CD4-positive, alpha-beta T cell treated with Interferon gamma for 1 hour (primary cell): ENCODE data around the gene DDR2.

ENCODE experiments used
- DNase-seq: peaks from one replicate; pipeline ENCODE4 v3.0.0-alpha.2; 2020

Gene DDR2

DNA sequence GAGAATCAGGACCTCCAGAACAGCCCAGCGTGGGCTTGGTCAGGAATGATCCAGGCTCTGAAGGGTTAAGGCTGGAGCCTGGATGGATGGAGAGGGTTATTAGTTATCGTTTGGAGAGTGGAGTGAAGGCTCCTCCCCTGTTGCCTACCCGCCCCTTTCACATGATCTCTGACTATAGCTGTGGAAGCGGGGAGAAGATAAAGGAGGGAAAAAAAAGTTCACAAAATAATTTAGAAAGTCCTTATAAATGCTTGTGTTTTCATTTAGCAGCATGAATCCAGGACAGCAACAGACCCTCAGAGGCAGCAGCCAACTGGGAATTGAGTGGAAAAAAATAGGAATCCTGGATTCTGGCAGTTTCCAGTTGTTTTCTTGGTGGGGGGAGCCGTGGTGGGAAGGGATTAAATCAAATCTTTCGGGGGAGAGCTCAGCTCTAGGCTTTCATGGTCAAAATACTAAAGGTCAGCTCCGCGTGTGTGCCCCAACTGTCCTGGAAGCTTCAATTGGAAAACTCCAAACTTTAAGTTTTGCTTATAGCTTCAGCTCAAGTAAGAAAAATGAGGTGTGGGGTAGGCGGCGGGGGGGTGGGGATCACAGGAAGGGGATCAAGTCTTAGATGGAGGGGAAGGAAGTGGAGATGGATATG lies 595 bp upstream of the DDR2 start:
- DNase-seq: no peak

DNA sequence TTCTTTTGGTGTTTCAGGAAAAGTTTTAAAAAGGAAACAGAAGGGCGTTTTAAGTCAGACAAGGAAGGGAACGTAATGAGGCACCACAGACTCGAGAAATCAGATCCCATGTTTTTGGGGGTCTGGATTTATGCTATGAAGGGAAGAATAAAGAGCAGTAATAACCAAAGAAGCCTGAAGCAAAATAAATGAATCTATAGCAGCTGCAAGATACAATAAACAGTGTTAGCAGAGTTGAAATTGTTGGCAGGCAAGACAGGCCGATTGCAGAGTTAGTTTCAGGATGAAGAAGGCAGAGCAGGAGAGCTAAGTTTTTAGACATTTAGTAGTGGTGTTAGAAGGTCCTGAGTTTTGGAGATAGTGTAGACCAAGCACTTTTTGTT lies 425 bp downstream of the DDR2 start:
- no peak for DNase-seq

DNA sequence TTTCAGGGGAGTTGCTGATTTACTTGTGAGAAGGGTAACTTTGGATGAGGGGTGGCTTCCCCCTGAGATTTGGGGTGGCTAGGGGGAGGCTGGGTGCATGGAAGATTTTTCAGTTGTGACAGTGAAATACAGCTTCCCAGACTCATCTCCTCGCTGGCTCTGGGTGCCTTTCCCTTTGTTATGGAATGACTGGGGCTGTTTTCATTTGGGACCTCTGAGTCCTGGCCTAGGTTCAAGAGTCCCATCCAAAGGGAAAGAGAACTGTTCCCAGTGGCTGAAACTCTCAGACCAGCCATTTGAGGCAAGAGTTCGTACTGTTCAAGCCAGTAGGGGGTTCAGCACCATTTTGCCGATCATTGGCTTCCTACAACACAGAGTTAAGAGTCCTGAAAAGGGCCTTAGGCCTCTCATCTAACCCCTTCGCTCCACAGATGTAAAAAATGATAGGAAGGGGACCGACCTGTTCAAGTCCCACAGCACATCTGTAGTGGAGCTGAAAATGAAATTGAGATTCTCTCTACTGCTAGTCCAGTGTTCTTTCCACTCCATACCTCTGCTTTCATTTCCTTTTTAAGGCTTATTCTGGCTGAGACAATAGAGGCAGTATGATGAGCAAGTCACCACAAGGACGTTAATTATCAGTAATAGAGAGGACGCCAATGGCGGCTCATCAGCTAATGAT lies 958 bp downstream of the DDR2 start:
- DNase-seq: no peak

DNA sequence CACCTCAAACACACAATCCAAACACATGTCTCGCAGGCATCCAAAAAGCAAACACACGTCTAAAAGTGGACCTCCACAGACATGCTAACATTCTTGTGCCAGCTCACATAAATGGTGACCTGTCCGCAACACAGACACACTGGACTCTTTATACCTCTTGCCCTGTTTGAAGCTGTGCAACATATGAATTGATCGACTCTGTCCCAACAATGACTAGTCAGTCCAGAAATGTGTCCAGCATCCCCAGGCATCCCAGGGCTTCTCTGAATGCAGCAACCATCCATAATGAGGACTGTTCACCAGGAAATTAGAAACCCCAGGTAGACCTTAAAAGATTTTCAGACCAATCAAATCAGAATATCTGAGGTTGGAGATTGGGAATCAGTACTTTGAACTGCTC lies 3.2 kb downstream of the DDR2 start:
- DNase-seq: no peak

DNA sequence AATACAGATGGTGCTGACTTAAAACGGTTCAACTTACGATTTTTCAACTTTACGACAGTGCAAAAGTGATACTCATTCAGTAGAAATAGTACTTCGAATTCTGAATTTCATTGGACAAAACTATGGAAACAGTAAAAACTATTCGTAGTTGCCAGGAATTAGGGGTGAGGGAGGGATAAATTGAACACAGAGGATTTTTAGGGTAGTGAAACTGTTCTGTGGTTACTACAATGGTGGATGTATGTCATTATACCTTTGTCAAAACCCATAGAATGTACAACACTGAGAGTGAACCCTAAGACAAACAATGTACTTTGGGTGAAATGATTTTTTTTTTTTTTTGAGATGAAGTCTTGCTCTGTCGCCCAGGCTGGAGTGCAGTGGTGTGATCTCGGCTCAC lies 7.5 kb downstream of the DDR2 start:
- no peak for DNase-seq

DNA sequence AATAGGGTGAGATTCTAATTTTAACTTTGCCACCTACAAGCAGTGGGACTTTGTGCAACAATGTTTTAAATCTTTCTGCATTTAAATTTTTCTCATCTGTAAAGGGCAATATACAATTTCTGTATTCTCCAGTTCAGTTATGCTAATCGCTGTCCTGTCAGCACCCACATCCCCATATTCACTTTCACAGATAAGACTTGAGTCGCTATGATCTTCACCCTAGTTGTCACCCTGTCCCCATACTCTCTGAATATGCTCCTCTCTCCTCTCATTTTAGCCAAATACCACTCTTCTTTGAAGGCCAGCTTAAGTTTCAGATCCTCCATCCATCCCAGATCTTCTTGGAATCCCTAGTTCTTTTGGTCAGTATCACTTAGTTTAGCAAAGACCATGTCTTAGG lies 8.8 kb downstream of the DDR2 start:
- DNase-seq: no peak

DNA sequence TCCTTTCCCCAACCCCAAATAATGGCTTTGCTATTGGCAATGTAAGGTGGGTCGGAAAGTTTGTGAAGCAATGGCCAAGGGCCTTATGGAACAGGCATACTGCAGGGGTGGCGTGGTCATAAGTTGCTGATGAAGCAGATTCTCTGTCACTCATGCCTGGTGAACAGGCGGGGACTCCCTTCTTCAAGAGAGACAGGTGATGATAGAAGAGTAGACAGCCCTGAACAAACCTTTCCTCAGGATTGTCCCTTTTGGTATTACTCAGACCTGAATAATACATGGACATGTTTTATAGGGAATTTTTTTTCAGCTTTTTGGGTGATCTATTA lies 12.7 kb downstream of the DDR2 start:
- no peak for DNase-seq

DNA sequence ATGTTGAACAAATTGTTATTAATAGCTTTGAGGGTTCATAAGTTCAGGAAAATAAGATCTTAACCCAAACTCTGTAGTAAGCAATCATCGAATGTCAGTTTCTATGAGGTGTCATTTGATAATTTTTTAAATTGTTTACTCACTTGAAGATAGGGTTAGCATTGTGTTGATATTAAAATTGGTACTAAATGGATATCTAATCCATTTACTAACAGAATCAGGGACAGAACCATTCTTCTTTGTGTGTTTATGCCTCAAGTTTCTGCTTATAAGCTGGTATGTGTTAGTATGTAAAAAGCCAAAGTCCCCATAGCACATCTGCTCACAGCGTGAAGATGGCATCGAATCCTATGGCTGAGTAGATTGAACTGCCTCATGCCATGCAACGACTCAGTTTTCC lies 13.4 kb downstream of the DDR2 start:
- DNase-seq: no peak

DNA sequence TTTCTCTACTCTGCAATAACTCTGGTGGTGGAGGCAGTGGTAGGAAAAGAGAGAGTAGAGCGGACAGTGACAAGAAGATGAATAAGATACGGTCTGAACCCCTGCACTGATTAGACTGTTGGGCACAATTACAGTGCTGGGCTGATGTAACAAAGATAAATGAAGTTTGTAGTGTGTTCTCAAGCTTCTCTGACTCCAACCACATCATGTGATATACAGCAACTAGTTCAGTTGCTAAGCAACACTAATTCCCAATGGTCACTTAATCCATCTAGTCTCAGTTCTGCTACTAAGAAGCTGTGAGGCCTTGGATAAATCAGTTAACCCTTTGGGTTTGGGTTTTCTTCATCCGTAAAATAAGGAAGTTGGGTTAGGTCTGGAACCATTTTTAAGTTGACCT lies 17.3 kb downstream of the DDR2 start:
- DNase-seq: no peak

DNA sequence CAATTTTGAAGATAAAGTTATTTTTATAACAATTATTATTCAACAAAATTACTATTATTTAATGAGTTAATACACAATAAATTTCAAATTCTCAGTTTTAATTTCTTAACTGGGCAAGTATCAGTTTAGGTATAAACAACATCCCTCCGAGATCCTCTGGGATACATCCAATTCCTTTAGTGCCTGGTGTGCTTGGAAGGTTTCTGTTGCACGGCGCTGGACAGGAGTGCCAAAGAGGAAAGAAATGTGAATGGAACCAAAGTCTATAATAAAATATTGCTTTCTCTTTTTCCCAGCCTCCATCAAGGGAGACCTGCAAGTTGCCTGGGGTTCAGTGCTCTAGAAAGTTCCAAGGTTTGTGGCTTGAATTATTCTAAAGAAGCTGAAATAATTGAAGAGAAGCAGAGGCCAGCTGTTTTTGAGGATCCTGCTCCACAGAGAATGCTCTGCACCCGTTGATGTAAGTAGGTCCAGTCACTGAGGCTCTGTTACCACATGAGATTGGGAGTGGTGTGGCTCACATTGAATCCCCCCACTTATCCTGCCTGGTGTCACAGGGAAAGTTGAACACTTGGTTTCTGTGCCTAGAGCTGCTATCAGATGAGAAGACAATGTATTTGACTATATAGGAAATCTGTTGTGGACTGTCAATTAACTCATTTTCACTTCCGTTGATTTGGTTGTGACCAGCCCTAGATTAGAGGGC lies 22.8 kb downstream of the DDR2 start:
- DNase-seq: no peak

DNA sequence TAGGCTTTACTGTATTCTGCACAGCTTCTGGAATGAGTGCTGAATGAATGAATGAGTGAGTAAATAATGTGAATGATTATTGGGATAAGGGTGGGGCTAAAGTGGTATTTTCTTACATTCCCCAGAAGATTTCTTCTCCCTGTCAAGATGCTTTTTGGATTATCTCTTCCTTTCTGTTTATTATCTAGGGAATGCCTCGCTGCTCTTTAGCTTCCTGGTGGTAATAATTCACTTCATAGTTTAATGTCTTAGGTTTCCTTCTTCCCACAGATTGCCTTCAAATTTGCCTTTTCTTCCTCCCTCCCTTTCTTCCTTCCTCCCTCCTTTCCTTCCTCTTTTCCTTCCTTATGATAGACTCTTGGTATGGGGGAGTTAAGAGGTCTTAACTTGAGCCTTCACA lies 24.0 kb downstream of the DDR2 start:
- DNase-seq: no peak

DNA sequence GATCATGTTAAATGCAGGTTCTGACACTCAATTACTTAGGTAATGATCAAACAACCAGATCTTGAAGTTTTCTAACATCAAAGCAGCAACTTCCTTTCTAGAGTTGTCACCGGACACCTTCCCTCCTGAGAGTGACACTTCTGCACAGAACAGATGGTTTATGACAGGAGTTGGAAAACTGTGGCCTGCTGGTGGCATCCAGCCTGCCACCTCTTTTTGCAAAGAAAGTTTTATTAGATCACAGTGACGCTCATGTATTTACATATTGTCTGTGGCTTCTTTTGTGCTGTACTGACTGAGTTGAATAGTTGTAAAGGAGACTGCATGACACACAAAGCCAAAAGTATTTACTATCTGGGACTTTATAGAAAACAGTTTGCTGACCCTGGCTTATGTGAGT lies 28.3 kb downstream of the DDR2 start:
- DNase-seq: no peak

DNA sequence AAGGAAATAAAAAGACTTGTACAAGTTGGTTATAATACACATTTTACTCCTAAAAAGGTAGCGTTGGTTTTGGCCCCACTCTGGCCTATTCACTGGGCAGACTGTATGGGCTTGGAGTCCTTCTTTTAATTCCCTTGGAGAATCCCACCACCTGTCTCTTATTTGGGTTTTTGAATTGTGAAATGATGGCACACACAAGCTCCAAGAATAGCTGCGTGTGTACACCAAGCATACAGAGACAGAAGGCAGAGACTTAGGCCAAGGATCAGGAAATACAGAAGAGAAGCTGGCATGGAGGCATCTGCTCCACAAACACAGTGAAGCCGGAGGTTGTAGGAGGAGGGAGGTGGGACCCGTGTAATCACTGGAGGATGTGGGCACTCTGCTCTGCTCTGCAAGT lies 29.1 kb downstream of the DDR2 start:
- no peak for DNase-seq

DNA sequence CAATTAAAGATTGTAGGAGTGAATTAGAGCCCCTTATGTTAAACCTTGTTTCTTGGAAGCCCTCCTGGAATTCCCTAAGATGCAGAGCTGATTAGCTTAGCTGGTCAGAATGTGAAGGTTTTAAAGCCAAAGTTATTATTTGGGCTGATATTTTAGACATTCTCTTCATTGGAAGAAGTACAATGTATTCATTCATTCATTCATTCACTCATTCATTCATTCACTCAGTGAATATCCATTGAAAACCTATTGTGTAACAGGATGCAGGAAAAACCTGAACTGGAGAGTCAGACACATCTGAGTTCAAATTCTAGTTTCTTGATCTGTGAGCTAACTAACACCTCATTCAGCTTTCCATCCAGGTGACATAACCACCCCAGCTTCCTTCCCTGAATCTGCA lies 29.7 kb downstream of the DDR2 start:
- no peak for DNase-seq

DNA sequence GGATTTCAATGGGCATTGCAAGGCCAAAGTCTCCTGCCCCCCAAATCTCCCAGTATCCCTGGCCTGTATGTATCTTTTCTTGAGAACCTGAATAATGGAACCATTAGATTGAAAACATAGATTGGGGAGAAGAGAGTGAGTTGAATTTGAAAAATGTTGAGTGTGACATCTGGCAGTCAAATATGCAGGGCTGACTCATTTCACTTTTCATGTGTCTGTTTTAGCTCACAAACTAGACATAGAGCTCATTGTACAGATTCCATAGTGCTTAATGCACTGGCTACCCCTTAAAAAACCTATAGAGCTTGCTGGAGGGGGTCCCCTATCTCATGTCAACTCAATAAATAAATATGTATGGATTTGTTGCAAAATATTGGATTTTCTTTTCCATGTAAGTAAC lies 30.8 kb downstream of the DDR2 start:
- DNase-seq: no peak

DNA sequence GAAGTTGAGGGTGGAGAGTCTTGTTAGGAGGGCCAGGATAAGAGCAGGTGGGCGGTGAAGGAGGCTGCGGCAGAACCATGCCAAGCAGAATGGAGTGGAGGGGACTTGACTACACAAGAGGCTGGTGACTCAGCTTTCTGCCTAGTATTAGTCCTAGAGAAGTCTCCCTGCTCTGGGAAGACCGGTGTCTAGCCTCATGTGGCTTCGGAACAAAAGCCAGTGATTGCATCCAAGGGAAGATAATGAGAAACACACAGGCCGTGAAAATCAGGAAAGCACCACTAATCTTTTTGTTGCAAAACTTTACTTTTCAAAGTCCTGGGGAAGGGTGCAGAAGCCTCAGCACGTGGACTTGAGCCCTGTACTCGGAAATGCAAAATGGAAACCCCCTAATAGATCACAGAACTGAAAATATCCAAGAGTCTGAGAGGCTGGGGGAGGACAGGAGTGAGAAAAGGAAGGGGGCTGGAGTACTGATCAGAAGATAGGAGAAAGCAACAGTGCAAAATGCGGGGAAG lies 31.4 kb downstream of the DDR2 start:
- no peak for DNase-seq

DNA sequence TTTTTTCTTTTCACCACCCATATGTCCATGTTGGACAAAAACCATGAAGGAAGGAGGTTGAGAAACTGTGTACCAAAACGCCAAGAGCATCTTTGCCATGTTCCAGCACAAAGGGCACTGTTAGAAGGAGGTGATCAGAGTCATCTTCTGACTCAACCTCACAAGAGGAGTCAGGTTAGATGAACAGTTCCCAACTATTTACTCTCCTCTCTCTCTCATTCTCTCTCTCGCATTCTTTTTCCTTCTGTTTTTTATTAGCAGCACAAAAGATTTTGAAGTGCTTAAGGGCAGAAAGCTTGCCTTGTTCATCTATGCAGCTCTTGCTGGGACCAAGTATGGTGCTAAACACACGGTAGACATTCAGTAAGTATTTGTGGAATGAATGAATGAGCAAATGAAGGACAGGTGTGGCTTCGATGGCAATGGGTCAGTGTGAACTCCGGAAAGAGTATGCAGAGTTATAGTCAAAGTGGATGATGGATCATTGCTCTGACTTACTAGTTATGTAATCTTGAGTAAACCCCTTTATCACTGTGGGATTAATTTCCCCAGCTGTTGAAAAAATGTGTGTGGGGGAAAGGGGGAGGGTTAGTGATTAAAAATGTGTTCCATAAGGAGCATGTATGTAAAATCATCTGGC lies 33.9 kb downstream of the DDR2 start:
- DNase-seq: no peak

DNA sequence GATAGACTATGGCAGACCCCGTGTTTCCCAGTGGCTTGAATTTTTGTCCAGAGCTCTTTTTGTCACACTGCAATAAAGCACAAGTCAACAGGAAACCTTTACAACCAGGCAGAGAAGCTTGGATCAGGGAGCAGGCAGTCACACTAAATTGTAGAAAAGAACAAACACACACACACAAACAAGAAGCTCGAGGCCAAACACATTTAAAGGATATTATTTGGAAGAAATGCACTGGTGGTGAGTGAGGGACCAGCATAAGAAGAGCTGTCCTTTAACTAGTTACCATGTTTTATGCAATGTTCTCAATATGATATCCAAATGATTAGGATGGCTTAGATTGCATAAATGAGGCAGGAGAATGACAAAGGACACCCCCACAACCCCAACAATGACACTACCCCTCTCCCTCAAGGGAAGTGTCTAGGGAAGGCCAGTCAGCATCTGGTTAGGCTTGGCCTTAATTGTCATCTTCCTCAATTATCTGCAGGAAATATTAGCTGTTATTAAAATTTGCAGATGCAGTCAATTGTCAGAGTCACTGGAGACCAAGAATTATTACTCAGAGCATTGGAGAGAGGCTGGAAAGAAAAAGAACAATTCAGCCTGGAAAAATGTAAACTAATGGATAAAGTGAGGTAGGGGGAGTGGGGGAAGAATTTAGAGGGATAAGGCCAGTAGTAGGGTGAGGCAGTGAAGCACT lies 35.3 kb downstream of the DDR2 start:
- no peak for DNase-seq

DNA sequence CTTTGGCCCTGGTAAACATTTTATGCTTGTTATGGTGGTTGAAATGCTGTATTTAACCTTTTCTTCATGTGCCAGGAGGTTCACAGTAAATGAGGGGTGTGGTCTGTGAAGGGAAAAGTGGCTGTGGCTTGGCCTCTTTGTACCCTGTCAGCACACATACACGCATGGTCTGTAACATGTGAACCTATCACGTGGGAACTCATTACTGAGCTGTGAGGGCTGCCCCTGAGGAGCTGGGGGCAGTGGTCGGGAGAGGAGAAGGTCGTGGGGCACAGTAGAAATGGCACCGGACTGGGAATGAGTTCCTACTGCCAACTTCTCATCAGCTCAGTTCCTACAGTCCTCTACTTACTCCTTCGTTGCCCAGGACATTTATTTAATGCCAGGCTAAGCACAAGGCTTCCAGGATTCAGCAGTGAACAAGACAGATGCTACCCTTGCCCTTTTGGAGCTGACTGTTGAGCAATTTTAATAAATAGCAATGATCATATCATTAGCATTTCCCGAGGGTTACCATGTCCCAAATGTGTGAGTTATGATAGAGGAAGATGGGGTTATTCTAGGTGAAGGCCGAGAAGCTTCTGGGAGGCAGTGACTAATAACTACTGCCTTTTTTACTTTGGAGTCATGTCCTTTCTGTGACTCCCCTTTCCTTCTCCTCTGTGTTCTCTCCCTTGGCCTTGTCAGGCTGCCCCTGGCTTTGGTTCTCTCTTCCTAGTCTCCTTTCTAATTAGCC lies 38.8 kb downstream of the DDR2 start:
- no peak for DNase-seq

DNA sequence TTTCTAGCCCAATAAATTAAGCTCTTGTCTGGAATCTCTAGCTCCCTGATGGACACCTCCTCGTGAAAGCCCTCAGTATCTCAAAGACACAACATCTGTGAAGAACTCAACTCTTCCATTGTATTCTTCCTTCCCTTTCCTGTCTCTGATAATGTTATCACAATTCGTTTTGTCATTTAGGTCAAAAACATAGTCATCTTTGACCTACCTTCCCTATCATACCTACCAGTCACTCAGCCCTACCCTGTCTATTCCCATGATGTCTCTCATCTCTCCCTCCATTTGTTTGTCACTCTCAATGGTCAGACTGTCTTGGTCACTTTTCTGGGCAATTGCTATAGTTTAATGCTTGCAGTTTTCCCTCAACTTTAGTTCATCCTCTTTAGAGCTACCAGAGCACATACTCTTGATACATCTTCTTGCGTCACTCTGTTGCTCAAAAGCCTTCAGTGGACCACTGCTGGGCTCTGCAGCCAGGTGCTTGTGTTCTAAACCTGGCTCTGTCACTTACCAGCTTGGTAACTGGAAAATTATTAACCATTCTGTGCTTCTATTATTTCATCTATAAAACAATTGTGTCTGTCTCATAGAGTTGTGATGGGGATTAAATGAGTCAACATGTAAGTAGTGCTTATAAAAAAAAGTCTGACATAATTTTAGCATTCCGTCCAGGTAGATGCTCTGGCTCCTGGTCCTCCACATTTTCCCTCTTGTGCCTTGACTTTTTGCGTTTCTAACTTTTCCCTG lies 39.6 kb downstream of the DDR2 start:
- DNase-seq: no peak

DNA sequence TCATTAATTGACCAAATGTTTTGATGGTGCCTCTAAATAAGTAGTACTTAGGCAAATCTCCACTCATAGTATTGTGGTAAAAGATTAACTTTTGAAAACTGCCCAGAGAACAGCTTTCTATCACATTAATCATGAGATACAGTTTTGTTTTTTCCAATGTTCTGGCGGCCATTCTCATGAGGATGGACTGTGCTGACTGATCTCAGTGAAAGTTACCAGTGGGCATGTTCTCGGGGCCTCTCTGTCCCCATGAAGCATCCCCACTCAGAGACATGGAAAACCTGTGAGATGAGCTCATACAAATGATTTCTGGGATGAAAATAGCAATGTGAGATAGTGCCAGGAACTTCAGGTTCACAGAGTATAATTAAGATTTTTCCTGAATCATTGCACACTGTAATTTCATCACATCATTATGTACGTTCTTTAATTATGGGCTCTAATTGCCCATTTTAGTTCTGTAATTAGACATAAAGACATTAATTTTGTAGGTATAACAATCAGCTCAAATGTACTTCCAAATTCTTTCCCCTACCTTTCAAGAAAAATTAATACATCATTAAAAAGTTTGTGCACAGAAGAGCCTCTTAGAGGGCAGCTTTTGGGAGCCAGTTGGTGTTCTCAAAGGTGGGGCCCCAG lies 40.5 kb downstream of the DDR2 start:
- no peak for DNase-seq
